GOT3 (cell line): ENCODE results near the gene KNSTRN.

Experiments used
- DNase-seq: peaks from one replicate; lab custom pipeline; 2025; ENCODE audit warnings: mixed read lengths; lab: John Stamatoyannopoulos, UW

KNSTRN gene

DNA sequence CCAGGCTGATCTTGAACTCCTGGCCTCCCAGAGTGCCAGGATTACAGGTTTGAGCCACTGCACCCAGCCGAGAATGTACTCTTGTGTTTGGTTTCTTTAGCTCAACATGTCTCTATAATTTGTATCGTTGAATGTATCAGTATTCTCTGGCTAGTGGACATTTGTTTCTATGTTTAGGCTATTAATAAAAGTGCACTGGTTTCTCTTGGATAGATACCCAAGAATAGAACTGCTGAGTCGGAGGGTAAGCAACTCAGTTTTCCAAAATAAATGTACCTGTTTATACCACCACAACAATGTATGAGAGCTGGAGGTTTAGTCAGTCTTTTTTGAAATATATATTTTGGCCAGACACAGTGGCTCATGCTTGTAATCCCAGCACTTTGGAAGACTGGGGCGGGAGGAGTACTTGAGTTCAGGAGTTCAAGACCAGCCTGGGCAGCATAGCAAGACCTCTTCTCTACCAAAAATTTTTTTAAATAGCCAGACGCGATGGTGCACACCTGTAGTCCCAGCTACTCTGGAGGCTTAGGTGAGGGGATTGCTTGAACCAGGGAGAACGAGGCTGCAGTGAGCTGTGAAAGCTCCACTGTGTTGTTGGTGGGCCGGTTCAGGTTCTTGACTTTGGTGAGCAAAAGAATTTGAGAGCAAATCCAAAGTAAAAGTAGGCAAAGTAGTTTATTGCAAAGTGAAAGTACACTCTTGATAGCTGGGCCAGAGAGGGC, 15.3 kb downstream of the KNSTRN start:
- DNase-seq, result no peak

GRCh38 chr15:40398413-40398873, 15.9 kb downstream of the KNSTRN start:
- no peak for DNase-seq

DNA sequence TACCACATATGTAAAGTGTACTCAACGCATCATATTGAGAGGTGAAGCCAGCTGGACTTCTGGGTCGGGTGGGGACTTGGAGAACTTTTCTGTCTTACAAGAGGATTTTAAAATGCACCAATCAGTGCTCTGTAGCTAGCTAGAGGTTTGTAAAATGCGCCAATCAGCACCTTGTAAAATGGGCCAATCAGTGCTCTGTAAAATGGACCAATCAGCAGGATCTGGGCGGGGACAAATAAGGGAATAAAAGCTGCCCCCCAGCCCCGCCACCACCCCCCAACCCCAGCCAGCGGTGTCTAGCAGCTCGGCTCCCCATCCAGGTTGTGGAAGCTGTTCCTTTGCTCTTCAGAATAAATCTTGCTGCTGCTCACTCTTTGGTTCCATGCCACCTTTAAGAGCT, 16.8 kb downstream of the KNSTRN start:
- DNase-seq, result no peak

- DNase-seq, result peak; percentile 79
These were observed 23.2 kb downstream of the KNSTRN start, which contains the start of gene IVD for GRCh38 chr15:40405501-40406381. TSS of gene IVD (plus strand) at chr15:40405795. CDS start at chr15:40405828, 33 bp downstream.

DNA sequence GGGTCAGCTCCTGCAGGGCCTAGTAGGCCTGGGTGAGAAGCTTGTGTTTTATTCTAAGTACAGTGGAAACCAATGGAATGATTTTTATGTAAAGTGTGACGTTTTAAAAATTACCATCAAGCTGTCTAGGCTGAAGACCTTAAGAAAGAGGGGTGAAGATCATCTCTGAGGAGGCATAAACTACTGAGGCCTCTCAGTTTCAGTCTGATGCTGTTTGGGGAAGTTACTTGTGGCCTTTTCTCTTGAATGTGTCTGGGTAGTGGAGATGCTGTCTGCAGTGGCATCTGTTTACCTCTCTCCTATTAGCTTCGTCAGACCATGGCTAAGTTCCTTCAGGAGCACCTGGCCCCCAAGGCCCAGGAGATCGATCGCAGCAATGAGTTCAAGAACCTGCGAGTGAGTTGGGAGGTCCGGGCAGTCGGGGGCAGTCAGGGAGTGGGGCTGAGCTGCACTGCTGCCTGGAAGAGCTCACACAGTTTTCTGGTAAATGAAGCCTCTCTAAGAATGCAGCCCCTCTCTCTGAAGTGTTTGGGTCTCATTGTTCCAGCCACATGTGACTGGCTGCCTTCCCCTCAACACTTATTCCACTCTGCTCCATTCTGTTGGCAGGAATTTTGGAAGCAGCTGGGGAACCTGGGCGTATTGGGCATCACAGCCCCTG, 24.9 kb downstream of the KNSTRN start:
- DNase-seq, result no peak

GRCh38 chr15:40409366-40409765, 26.8 kb downstream of the KNSTRN start:
- DNase-seq, result no peak

GRCh38 chr15:40410476-40410875, 28.0 kb downstream of the KNSTRN start:
- no peak for DNase-seq

- DNase-seq, result no peak
These were observed 29.7 kb downstream of the KNSTRN start for GRCh38 chr15:40412095-40412759.

DNA sequence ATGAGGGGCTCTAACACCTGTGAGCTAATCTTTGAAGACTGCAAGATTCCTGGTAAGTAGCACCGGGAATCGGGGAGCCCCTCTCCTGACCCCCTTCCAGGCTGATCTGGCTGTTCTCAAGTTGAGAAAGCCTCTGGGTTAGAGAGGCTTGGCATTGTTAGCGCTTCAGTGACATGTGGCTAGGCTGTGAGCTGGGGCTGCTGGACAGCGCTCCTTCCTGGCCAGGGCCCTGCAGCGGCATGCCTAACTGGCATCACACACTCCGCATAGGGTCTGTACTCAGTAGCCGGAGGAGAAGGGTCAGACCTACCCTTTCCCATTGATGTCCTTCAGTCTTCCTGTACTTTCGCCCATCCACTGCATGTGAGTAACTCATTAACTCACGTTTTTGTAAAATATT, 30.5 kb downstream of the KNSTRN start:
- DNase-seq, result no peak

DNA sequence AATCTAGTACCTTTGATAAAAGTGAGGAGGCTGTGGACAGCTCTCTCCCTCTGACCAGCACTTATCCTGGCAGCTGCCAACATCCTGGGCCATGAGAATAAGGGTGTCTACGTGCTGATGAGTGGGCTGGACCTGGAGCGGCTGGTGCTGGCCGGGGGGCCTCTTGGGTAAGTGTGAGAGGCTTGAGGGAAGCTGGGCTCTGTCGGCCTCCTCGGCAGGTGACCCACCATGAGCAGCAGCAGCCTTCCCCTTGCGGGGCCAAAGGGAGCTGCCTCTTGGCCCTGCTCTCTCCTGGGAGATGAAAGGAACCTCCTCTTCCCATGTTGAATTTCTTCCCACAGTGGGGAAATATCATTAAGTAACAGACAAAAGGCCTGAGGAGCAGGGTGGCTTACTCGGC, 32.3 kb downstream of the KNSTRN start:
- DNase-seq, result no peak

GRCh38 chr15:40415226-40415625, 32.7 kb downstream of the KNSTRN start:
- no peak for DNase-seq

DNA sequence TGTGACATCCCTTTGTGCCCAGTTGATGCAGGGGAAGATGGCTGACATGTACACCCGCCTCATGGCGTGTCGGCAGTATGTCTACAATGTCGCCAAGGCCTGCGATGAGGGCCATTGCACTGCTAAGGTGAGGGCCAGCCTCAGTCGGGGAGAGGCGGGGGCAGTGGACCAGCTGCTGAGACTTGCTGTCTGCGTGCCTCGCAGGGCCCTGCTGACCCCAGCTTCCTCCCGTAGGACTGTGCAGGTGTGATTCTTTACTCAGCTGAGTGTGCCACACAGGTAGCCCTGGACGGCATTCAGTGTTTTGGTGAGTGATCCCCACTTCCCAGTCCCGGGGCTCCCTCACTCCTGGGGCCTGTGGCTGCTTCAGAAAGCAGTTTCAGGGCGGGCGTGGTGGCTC, 33.5 kb downstream of the KNSTRN start:
- no peak for DNase-seq

- DNase-seq, result no peak
These were observed 35.6 kb downstream of the KNSTRN start for GRCh38 chr15:40418126-40418525.

DNA sequence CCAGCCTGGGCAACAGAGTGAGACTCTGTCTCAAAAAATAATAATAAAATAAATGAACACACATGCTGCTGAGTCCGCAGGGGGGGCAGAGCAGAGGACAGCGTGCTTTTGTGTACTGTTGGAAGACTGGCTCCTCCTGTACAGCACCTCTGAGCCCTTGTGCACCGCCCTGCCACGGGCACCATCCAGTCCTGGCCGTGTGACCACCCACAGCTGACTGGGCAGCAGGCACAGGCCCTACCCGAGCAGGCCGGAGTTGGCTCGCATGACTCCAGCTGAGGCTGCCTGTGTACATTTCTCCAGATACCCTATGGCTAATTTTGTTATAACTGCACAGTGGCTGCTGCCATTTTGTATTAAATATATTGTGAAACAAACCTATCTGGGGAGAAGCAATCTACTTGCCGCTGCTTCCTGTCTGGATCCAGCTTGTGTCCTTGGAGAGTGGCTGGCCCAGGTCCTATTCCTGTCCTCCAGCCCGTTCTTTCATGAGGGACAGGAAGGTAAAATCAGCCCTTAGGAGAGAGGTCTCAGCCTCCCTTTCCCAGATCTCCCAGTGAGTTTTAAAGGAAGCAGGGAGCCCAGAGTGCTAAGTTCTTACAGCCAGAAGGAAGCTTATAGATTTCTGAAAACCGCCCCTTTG, 37.7 kb downstream of the KNSTRN start:
- no peak for DNase-seq

DNA sequence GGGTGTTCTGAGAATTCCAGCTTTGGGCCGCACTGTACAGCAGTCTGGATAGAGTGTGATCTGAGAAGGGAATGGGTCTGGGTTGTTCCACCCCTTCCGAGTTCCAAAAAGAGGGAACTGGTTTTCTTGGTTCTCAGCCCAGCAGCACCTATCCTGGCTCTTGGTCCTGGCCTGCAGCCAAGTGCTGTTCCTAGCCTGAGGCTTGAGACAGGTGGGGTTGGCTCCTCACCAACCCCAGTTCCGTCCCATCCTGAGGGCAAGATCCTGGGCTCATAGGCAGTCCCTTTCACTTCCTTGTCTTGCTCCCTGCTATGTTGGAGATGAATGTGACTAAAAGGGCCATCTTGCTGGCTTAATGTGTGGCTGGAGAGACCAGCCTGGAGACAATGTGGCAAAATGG, 38.3 kb downstream of the KNSTRN start:
- no peak for DNase-seq

- DNase-seq, result no peak
These were observed 39.0 kb downstream of the KNSTRN start for GRCh38 chr15:40421246-40422157.

DNA sequence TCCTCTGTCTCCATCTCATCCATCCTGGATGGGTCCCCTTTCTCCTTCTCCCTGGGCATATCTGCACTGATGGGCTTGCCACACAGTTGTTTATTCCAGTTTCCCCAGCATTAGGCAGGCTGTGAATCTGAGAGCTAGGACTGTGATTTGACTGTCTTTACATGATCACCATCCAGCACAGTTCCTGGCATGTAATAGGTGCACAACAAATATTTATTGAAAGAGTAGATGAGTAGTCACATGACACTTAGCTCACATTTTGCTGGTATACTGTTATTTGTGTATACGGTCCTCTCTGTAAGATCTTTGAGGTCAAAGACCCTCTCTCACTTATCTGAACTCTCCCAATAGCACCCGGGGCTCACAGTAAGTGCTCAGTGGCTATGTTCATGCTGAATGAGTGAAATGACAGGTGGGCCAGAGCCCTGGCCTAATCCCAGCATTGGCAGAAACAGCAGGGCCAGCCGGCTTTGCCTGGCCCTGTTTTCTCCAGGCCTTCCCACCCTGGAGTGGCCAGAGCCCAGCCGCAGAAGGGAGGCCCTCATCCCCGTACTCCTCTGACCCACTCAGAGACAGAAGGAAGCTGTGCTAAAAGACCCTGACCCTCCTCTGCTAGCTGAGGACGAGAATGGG, 42.1 kb downstream of the KNSTRN start:
- no peak for DNase-seq

DNA sequence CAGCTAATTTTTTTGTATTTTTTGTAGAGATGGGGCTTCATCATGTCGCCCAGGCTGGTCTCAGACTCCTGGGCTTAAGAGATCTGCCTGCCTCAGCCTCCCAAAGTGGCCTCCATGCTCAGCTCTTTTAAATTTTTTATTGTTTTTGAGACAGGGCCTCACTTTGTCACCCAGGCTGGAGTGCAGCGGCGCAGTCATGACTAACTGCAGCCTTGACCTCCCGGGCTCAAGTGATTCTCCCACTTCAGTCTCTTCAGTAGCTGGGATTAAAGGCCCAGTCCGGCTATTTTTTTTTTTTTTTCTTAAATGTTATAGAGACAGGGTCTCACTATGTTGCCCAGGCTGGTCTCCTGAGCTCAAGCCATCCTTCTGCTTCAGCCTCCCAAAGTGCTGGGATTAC, 43.2 kb downstream of the KNSTRN start:
- DNase-seq, result no peak

DNA sequence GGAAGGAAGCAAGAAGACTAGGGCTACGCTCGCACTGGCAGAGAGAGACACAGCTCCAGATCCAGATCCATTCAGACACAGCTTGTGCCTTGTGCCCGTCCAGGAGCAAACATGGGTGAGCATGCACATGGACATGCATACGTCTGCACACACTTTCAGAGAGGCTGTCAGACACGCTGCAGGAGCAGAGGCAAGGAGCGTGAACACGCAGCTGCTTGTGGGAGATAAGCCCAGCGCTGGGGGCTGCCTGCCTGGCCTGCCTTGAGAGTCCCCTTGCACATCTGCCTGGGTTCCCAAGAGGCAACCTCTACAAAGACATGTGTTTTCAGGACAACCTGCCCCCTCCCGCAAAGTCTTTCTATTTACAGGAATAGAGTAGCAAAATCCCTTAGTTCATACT, 44.7 kb downstream of the KNSTRN start:
- no peak for DNase-seq

DNA sequence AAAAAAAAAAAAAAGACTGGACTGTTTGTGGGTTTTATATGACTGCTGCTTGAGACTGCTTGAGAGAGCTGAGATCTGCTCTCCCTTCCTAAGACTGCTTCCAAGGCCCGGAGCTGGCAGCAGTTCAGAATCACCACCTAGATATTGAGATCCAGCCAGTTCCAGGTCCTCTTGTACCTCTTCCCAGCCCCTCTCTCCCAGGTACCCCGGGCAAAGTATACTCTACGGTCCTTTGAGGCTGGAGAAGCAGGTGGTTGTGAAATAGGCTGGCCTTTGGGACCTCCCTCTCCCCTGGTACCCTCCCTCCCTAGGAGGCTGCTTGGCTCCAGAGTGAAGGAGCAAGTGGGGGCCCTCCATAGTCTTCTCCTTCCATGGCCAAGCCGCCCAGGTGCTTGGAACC, 45.7 kb downstream of the KNSTRN start:
- no peak for DNase-seq
